Measurements from ENCODE around the gene RGS16.

Gene RGS16

DNA sequence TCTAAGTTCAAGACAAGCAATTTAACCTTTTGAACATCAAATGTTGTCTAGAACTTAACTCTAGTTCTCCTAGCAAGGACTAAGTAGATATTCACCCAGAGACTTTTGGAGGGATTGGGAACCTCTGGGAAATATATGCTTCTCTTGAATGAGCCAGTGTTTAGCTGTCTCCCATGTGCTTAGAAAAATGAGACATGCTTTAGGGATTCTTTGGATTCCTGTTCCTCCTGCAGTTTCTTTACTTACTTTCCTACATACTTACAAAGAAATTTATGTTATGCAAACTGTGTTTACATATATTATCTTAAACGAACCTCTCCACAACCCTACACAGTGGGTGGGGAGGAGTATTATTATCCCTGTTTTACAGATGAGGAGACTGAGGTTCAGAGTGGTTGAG lies 54.4 kb downstream of the RGS16 start:
- TF ChIP-seq, protein P1, sequence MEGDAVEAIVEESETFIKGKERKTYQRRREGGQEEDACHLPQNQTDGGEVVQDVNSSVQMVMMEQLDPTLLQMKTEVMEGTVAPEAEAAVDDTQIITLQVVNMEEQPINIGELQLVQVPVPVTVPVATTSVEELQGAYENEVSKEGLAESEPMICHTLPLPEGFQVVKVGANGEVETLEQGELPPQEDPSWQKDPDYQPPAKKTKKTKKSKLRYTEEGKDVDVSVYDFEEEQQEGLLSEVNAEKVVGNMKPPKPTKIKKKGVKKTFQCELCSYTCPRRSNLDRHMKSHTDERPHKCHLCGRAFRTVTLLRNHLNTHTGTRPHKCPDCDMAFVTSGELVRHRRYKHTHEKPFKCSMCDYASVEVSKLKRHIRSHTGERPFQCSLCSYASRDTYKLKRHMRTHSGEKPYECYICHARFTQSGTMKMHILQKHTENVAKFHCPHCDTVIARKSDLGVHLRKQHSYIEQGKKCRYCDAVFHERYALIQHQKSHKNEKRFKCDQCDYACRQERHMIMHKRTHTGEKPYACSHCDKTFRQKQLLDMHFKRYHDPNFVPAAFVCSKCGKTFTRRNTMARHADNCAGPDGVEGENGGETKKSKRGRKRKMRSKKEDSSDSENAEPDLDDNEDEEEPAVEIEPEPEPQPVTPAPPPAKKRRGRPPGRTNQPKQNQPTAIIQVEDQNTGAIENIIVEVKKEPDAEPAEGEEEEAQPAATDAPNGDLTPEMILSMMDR (IDR thresholded peaks at IDR 0.05; ENCODE audit: extremely low read depth, missing control alignments) = no peak
- DNase-seq (ENCODE audit: low spot score) = no peak

DNA sequence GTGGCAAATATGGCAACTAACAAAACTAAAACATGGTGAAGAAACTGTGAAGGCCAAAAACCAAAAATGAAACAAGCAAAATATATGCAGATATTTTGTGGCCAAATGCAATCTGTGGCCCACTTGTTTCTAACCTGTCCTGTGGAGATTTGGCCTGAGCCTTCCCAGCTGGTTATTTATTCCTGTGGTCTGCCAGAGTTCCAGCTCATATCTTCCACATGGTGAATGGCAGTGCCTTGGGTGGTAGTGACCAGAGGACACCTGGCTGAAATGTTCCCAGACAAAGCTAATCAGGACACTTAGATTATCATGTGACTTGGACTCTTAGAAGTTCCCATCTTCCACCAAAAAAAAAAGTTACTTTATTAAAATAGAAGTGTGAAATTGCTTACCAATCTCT lies 54.8 kb downstream of the RGS16 start:
- TF ChIP-seq, protein P1 (IDR thresholded peaks at IDR 0.05; ENCODE audit: extremely low read depth, missing control alignments) = no peak
- no peak for DNase-seq (ENCODE audit: low spot score)
